Heart left ventricle (tissue), 13 donors: ENCODE measurements around the gene SLC11A2.

Source experiments
- CTCF ChIP-seq, 12 donors: fragments of 200-600 bp; sonication (generic) in 4 of 12; IDR thresholded peaks; one replicate each; pipeline versions ENCODE4 v1.5.0 to v1.8.0; 2018 to 2022; ENCODE audit warnings: antibody characterized with exemption in 12 of 12, mild to moderate bottlenecking in 5 of 12
- POLR2A ChIP-seq, 2 donors: fragments of 450-650 bp; IDR thresholded peaks; one replicate each; pipeline ENCODE4 v1.6.1; 2017; ENCODE audit warnings: antibody characterized with exemption in 2 of 2, mild to moderate bottlenecking in 2 of 2, moderate library complexity in 2 of 2
- donor health status: ischemic (EF 13 %, LVEDD 7.1; RV severe dilation, severe dysfunction).
- donor health status: DM: no; HTN: yes; CAD: no.
- donor health status: DM: no; HTN: no; CAD: no.
- donor health status: ischemic (EF 25% LVEDD 6.9; RV normal size, moderate dysfunction).
- donor health status: ischemic (EF 25% LVEDD 5.7; RV mildly dilated, moderate dysfunction).
- donor health status: ischemic (EF 35%, LVEDD 5.7; RV mildly dilated, moderate dysfunction).
- donor health status: nonischemic (EF 11% LVEDD 7.7; RV severe dilation, severe dysfunction).
- donor health status: DM: yes; HTN: yes; CAD: no.
- donor health status: PGD.
- donor health status: ischemic (EF 29% LVEDD 5.4; RV normal size, mild dysfunction).
- donor health status: nonischemic (EF 23%, LVEDD 6.1; RV moderate dilation, normal function).

GRCh38 chr12:51049525-51049924 is 23.3 kb upstream of the SLC11A2 start:
- TF ChIP-seq CTCF (IDR thresholded peaks at IDR 0.05): no peak
- TF ChIP-seq POLR2A (IDR thresholded peaks at IDR 0.05): no peak
